Pancreas (tissue), 10 donors: ENCODE results near the gene FRS2. TPM values are rescaled to one million over a fixed set of nuclear protein-coding genes. Genes with fewer than 3 reads are reported as not detected.

ENCODE experiments used
- ATAC-seq, 4 donors: fragments of 200-7000 bp; cut with Tn5 transposase; one replicate each; pipeline versions ENCODE4 v1.8.0 to v1.9.1; 2020; ENCODE audit warnings: mild to moderate bottlenecking in 4 of 4, moderate library complexity in 4 of 4
- DNase-seq, 6 donors: peaks; one replicate each; pipeline ENCODE4 v3.0.0-alpha.2; 2020
- FAIRE-seq: peaks from 2 replicates; lab custom pipeline; 2012; peaks lifted over from hg19 to GRCh38; lab: Jason Lieb, UNC
- H3K27ac ChIP-seq, 4 donors: fragments of 200-600 bp; sonication (generic); 1 replicate in 3 of 4; 2 replicates in 1 of 4; pipeline versions ENCODE4 v1.5.0 to v1.8.0; 2020
- H3K27me3 ChIP-seq, 4 donors: fragments of 200-600 bp; one replicate each; pipeline ENCODE4 v1.8.0; 2021
- H3K36me3 ChIP-seq, 3 donors: fragments of 200-600 bp; sonication (generic) in 1 of 3; one replicate each; pipeline versions ENCODE4 v1.5.0 to v1.8.0; 2020 to 2021
- H3K4me1 ChIP-seq, 3 donors: fragments of 200-600 bp; one replicate each; pipeline ENCODE4 v1.8.0; 2021
- H3K4me3 ChIP-seq, 4 donors: fragments of 200-600 bp; sonication (generic) in 2 of 4; one replicate each; pipeline versions ENCODE4 v1.5.0 to v1.8.0; 2020 to 2021
- H3K9me3 ChIP-seq, 4 donors: fragments of 200-600 bp; one replicate each; pipeline ENCODE4 v1.8.0; 2021
- WGBS, 2 donors: extraction: QIAGEN DNeasy Blood & Tissue Kit; methylation state at CpG; one replicate each; pipeline ENCODE4 v1.1.7; 2013; 5-methylcytosine and 5-hydroxymethylcytosine counted together
- intact Hi-C, 3 donors: fragments of 100-400 bp; cut with DNase I; formaldehyde crosslinking; loops; one replicate each; pipeline versions ENCODE4 v1.11.1 to v1.14.2; 2022
- polyA plus RNA-seq, 2 donors: library from polyadenylated mRNA; stranded (reverse); fragments of 200-250 nt; gene quantifications; one replicate each; pipeline ENCODE4 v1.2.3, GENCODE V29; 2013
- total RNA-seq, 6 donors: library from RNA; stranded (reverse); fragmentation: NEBNext Ultra II Directional in 4 of 6; extraction: Animal tissue kit (Norgen Biotek cat#: 25700) in 4 of 6; gene quantifications; one replicate each; pipeline versions ENCODE4 v1.2.1 to v1.2.4, GENCODE V29; 2021 to 2023
- TF ChIP-seq, protein P1 (sequence below), 4 donors: fragments of 200-600 bp; sonication (generic) in 3 of 4; IDR thresholded peaks; one replicate each; pipeline versions ENCODE4 v1.5.0 to v1.8.0; 2021; ENCODE audit warnings: antibody characterized with exemption in 4 of 4
- donor health status: healthy with polysubstance abuse.
- donor health status: DM: no; HTN: no; CAD: no; lungs with moderate emphysema.
- donor health status: DM: no; HTN: no; CAD: no.
- donor health status: control.
- donor health status: control.
- donor health status: Bipolar disorder and iron deficiency.
- donor health status: DM: yes; HTN: yes; CAD: no.
- donor health status: DM: no; HTN: no; CAD: no.
- donor health status: DM: no; HTN: no; CAD: no.
- donor health status: DM: yes; HTN: yes; CAD: no.

FRS2 gene
- total and polyA plus RNA-seq, 8 donors: 2.5 to 23.2 (median 12.1) TPM

DNA sequence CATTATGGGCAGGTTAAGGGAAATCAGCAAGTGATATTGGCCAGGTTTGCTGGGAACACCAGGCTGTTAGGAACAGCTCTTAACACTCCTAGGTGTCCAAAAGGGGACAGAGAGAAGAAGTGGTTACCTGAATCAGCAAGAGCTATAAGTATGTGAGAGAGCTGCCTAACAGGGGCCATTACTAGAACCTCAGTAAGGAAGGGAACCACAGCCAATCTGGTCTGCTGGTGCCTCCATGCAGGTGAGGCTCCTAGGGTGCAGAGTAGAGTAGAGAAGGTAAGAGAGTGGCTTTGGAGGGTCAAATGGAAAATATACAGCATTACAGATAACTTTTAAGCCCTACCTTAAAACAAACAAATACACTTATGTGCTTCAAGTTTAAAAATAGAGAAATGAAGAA, 78.5 kb downstream of the FRS2 start:
- Histone ChIP-seq H3K27ac (no peak overlapping the region), H3K36me3 (no peaks in the 10 kb centered on the region), H3K9me3 (no peaks in the 10 kb centered on the region), H3K27me3 (no peaks in the 10 kb centered on the region), H3K4me1 (peaks cover 0 to 4% (median 0%) of the 10 kb centered on the region in 3 donors), H3K4me3 (no peak overlapping the region)
- intact Hi-C loops: no loop called here
- TF ChIP-seq, protein P1, sequence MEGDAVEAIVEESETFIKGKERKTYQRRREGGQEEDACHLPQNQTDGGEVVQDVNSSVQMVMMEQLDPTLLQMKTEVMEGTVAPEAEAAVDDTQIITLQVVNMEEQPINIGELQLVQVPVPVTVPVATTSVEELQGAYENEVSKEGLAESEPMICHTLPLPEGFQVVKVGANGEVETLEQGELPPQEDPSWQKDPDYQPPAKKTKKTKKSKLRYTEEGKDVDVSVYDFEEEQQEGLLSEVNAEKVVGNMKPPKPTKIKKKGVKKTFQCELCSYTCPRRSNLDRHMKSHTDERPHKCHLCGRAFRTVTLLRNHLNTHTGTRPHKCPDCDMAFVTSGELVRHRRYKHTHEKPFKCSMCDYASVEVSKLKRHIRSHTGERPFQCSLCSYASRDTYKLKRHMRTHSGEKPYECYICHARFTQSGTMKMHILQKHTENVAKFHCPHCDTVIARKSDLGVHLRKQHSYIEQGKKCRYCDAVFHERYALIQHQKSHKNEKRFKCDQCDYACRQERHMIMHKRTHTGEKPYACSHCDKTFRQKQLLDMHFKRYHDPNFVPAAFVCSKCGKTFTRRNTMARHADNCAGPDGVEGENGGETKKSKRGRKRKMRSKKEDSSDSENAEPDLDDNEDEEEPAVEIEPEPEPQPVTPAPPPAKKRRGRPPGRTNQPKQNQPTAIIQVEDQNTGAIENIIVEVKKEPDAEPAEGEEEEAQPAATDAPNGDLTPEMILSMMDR (IDR thresholded peaks at IDR 0.05): no peak
- FAIRE-seq: no peak
- no peak for ATAC-seq
- no peak for DNase-seq

DNA sequence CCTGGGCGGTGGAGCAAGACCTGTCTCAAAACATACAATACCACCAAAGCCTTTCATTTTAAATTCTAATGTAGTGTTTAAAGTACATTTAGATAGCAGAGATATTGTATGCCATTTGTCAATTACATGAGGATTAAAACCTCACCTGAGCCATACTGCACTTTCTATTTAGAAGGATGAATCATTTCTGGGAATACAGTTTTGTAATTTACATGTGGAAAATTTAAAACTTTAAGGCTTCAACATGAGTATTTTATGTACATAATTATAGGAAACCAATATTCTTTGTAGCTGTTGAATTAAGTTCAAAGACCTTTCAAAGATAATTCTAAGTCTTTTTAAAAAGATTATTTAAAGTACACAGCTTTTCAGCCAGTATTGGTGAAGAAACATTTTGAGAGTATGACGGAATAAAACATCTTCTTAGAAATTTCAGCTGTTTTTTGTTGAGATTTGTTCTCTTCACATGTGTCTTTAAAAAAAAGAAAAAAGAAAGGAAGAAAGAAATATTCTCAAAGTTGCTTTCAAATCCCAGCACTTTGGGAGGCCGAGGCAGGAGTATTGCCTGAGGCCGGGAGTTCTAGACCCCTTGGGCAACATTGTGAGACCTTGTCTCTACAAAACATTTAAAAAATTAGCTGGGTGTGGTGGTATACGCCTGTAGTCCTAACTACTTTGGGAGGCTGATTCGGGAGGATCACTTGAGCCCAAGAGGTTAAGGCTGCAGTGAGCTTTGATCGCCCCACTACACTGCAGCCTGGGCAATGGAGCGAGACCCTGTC, 80.6 kb downstream of the FRS2 start:
- Histone ChIP-seq H3K27me3 (no peaks in the 10 kb centered on the region), H3K27ac (no peak overlapping the region), H3K4me1 (peaks cover 0 to 9% (median 0%) of the 10 kb centered on the region in 3 donors), H3K36me3 (no peaks in the 10 kb centered on the region), H3K9me3 (no peaks in the 10 kb centered on the region), H3K4me3 (no peak overlapping the region)
- WGBS, 2 donors: 91 to 92% methylated on average over 8 of the region's 8 CpGs
- FAIRE-seq: no peak
- intact Hi-C loops: no loop called here
- DNase-seq: no peak
- TF ChIP-seq, protein P1 (IDR thresholded peaks at IDR 0.05): no peak
- ATAC-seq: no peak

DNA sequence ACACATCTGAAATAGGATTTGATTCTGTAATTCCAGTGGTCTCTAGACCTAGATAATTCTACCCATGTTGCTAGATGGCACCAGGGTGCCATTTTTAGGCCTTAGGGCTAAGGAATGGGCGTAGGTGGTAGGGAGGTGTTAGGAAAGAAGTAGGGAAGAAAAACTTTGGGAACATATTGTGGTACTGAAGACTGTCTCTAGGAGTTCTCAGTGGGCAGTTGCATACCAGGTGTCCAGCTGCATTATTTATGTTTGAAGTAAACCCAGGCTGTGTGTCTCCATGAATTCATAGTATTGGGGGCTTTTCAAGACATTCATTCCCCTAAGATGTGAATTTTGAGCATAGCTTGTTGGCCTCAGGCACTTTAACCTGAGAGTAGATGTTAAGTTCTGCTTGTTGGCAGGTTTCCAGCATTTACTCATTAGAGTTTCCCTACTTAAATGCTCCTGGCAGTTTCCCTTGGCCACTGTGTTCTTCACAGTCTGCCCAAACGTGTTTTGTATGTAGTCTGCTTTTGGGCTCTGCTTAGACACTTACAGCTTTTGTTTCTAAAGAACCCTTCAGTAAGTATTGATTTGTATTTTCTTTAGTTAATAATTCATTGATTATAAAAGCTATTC, 83.5 kb downstream of the FRS2 start:
- FAIRE-seq: no peak
- no peak overlapping the region for H3K27ac ChIP-seq
- peak; percentile 31 to 72 (median 64) for ATAC-seq

DNA sequence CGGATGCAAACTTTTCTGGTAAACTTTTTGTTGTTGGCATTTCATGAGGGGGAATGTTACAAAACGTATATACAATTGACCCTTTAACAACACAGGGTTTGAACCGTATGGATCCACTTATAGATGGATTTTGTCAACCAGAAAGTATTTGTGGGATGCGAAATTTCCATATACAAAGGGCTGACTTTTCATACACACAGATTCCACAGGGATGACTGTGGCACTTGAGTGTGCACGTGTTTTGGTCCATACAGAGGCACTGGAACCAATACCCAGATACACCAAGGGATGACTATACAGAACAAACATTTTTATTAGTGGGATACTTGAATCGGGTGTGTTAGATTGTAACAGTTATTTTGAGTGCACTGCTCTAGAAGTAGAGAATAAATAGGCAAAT, 85.3 kb downstream of the FRS2 start:
- FAIRE-seq (no peak), DNase-seq (no peak), ATAC-seq (no peak)
- no peak overlapping the region for H3K4me3 ChIP-seq
- no peaks in the 10 kb centered on the region for H3K9me3 ChIP-seq
- no peaks in the 10 kb centered on the region for H3K36me3 ChIP-seq
- TF ChIP-seq, protein P1 (IDR thresholded peaks at IDR 0.05): no peak
- H3K4me1 ChIP-seq: peaks cover 0 to 9% (median 0%) of the 10 kb centered on the region in 3 donors
- WGBS, 2 donors: 84 to 85% methylated on average over 6 of the region's 6 CpGs
- intact Hi-C loops: no loop called here
- H3K27ac ChIP-seq: no peak overlapping the region
- H3K27me3 ChIP-seq: no peaks in the 10 kb centered on the region

More for the DNA sequence above, 83.5 kb downstream of the FRS2 start:
- intact Hi-C loops: no loop called here
- H3K9me3 ChIP-seq: no peaks in the 10 kb centered on the region
- H3K4me1 ChIP-seq: peaks cover 0 to 9% (median 0%) of the 10 kb centered on the region in 3 donors
- H3K4me3 ChIP-seq: no peak overlapping the region
- 51% methylated on average over 2 of the region's 2 CpGs for WGBS, 2 donors
- no peaks in the 10 kb centered on the region for H3K36me3 ChIP-seq
- DNase-seq: peak in 1 of 6 donors; percentile 13
- TF ChIP-seq, protein P1 (IDR thresholded peaks at IDR 0.05): no peak
- no peaks in the 10 kb centered on the region for H3K27me3 ChIP-seq

DNA sequence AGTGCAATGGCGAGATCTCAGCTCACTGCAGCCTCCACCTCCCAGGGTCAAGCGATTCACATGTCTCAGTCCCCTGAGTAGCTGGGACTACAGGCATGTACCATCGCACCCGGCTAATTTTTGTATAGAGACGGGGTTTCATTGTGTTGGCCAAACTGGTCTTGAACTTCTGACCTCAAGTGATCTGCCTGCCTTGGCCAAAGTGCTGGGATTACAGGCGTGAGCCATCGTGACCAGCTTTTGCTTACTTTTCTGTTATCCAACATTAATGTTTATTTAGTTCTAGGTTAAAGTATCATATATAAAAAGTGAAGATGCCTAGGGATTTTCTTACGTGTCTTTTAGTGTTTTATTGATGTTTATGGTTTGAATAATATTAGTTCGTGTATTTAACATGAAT, 86.2 kb downstream of the FRS2 start:
- H3K36me3 ChIP-seq: no peaks in the 10 kb centered on the region
- TF ChIP-seq, protein P1 (IDR thresholded peaks at IDR 0.05): no peak
- DNase-seq (no peak), FAIRE-seq (peak; percentile 41), ATAC-seq (no peak)
- no peaks in the 10 kb centered on the region for H3K27me3 ChIP-seq
- H3K4me1 ChIP-seq: peaks cover 0 to 9% (median 0%) of the 10 kb centered on the region in 3 donors
- intact Hi-C loops: no loop called here
- no peaks in the 10 kb centered on the region for H3K9me3 ChIP-seq
- no peak overlapping the region for H3K4me3 ChIP-seq
- no peak overlapping the region for H3K27ac ChIP-seq
- 80 to 85% methylated on average over 9 of the region's 9 CpGs for WGBS, 2 donors
